Measurements from ENCODE around the gene MAPKBP1.

GRCh38 chr15:41850482-41851166, 76.3 kb downstream of the MAPKBP1 start:
- no peak for TF ChIP-seq CTCF (IDR thresholded peaks at IDR 0.05)
- no peak for TF ChIP-seq POLR2A (IDR thresholded peaks at IDR 0.05)
